GM18867 (cell line): Measurements from ENCODE around the gene WDR82.

Experiments
- ATAC-seq: cut with Tn5 transposase; IDR thresholded peaks from one replicate; pipeline ENCODE4 v1.9.1; 2021; ENCODE audit warnings: mild to moderate bottlenecking, moderate library complexity; ENCODE audit not compliant: unreplicated experiment

WDR82 gene

GRCh38 chr3:52259448-52259847, 19.0 kb downstream of the WDR82 start:
- no peak for ATAC-seq

GRCh38 chr3:52259035-52259434, 19.4 kb downstream of the WDR82 start:
- no peak for ATAC-seq

DNA sequence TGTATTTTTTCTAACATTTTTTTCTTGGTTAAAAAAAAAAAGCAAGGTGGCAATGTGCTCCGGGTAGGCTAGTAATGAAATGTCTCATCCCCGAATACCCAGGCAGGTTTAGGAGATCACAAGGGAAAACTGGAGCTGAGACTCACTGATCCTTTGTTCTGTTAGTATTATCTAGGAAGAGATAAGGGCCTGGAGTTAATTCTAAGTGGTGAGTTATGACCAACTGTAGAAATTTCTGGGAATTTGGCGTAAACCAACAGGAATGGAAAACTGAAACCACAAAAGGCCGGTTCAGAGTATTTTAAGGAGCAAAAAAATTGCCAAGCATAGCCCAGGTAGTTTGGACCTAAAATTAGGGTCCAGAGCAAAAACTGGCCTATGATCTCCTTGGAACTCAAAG, 20.5 kb downstream of the WDR82 start:
- no peak for ATAC-seq

GRCh38 chr3:52256622-52257021, 21.8 kb downstream of the WDR82 start:
- no peak for ATAC-seq

DNA sequence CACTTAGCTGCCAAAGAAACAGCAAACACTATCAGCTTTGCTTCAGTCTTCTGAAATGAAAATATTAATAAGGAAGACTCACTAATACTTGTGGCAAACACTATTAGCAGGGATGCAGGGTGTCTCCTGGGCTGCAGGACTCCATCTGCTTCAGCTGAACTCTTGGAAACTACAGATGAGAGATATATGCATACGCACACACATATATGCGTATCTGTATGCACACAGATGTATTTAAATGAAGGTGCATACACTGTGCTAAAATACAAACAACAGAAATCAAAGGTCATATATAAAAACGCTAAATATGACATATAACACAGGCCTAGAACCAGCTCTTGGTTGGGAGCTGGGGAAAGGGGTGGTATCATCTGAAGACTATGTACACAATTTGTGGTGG, 22.3 kb downstream of the WDR82 start:
- no peak for ATAC-seq

GRCh38 chr3:52254608-52255007, 23.8 kb downstream of the WDR82 start:
- ATAC-seq, result no peak

DNA sequence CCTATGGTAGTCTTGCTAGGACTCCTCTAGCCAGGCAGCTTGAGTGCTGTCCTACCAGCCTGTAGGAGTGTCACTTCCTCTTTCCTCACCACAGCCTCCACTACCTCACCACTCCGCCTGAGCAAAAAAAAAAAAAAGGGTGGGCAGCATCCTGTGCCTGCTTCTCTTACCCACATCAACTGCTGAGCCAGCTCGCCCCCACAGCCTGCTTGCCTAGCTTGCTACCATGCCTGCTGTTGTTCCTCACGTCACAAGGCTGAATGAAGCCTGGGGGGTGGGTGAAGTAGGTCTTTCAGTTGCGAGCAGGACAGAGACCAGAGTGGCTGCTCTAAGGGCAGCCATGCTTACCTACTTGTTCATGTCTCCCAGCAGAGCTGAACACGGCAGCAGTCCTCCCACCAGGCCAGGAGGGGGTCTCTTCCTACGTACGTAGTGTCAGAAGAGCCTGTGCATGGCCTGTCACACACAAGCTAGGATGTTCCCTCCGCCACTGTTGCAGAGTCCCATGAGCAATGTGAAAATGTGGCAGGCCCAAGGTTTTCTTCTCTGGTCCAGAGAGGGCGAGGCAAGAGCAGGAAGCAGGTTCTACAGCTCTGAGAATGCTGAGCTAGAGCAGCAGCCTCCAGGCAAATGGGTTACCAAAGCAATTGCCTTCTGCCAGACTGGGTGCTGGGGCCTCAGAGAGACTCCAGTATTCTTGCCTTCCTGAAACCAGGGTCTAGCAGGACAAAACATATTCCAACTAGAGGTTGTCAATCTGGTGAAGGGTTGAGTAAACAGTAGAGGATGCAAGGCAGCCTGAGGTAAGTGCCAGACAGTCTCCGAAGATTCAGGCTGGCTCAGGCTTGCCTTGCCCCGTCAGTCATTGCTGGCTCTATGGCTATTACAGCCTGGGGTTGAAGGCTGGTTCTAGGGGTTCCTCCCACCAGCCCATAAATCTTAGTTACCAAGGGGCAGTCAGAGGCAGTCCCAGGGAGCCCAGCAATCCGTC, 24.8 kb downstream of the WDR82 start:
- peak; percentile 91 for ATAC-seq

DNA sequence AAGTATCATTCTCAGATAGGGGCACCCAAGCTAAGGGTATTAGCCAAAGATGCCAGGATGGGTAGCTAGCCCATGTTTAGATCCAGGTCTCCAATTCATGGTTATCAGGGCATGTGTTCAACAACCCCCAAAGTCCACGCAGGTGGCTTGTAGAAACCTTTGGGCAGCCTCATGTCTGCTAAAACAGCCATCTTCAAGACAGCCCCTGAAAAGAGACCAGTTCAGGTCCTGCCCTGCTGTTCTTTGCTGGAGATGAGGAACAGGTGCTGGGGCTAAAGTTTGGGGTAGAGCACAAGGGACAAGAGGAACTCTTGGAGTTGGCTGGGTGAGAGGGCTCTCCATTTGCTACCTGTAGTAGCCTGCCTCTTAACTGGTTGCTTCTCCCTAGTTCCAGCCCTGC, 28.3 kb downstream of the WDR82 start:
- ATAC-seq, result no peak

DNA sequence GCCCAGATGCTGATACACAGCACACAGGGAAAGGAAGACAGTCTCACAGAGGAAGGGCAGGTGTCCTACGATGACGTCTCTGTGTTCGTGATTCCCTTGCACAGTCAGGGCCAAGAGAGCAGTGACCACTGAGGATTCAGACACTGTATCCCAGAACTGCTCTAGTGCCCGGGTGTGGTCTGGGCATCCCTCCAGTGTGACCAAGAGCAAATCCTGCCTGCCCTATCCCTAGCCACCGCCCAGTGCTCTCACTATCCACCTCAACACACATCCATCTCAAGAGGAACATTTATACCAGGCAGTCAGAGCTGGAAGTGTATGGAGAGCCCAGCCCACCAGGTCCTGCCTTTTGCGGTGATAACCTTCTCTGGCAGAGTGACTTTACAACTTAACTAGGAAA, 28.8 kb downstream of the WDR82 start:
- no peak for ATAC-seq

DNA sequence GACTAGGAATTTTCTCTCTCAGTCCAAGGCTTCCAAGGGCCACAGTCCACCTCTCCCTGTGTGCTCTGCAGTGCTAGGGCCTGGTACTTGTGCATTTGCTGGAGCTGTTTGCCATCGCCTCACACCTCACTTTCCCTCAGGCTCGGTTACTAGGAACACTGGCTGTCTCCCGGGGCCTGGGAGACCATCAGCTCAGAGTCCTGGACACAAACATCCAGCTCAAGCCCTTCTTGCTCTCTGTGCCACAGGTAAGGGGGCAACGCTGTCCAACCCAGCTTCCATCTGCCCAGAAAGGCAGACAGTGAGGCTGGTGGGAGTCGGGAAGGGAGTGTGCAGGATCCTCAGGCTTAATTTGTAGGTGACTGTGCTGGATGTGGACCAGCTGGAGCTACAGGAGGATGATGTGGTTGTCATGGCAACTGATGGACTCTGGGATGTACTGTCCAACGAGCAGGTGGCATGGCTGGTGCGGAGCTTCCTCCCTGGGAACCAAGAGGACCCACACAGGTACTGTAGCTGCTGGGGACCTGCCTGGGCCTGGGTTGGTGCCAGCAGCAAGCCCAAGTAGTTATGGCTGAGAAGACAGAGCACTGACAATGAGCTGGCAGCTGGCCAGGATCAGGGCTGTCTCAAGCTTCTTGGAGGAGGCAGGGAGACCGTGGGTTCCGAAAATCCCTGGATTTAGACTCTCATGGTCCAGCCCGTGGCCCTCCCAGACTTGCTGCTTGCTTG, 29.5 kb downstream of the WDR82 start:
- no peak for ATAC-seq

DNA sequence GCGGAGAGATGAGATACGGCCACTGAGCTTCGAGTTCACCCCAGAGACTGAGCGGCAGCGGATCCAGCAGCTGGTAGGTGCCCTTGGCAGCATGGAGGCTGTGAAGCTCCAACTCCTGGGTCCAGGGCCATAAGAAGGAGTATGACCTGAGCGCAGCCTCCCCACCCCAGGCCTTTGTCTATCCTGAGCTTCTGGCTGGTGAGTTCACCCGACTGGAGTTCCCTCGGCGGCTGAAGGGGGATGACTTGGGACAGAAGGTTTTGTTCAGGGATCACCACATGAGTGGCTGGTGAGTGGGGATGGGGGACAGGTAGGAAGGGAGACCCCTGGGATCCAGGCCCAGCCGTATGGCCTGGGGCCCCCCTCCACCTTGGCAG, 30.3 kb downstream of the WDR82 start:
- no peak for ATAC-seq

DNA sequence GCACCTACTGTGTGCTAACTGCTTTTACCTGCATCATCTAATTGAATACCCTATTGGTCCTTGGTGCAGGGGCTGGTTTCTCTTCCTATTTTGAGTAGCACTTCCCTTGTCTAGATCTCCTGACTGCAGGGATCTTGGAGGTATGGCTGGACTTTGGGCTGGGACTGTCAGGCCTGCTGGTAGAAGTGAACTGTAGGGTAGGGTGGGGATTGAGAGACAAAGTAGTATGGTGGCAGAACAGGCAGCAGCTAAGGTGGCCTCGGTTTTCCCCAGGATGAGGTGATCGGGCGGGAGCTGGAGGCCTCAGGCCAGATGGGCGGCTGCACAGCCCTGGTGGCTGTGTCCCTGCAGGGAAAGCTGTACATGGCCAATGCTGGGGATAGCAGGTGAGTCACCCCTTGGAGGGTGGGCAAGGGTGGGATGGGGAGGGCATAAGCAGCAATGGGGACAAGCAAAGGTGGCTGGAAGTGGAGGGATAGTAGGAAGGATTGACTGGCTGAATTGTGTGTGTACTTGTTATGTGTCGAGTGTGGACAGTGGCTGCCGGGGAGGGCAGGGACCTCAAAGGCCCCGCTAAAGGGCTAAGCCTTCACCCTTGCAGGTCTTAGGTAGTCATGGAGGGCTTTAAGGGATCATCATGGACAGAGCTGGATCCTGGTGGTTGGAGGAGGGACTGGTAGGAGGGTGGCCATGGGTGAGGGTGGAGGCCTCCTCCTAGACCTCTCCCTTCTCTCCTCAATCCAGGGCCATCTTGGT, 30.9 kb downstream of the WDR82 start:
- ATAC-seq, result no peak

DNA sequence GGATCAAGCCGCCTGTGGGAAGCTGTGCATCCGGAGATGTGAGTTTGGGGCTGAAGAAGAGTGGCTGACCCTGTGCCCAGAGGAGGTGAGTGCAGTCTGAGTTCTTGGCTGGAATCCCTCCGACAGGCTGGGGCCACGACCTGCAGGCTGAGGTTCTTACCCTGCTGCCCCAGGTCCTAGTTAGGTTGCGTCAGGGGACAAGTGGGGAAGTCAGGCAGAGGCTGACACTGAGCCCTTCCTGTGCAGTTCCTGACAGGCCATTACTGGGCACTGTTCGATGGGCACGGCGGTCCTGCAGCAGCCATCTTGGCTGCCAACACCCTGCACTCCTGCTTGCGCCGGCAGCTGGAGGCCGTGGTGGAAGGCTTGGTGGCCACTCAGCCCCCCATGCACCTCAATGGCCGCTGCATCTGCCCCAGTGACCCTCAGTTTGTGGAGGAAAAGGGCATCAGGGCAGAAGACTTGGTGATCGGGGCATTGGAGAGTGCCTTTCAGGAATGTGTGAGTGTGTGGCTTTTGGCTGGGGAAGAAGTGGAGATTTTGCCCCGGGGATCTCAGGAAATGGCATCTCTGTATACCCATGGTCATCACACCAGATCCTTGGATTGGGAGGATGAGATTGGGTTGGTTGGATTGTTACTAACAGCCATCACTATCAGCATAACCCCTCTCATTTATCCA, 31.6 kb downstream of the WDR82 start:
- no peak for ATAC-seq

DNA sequence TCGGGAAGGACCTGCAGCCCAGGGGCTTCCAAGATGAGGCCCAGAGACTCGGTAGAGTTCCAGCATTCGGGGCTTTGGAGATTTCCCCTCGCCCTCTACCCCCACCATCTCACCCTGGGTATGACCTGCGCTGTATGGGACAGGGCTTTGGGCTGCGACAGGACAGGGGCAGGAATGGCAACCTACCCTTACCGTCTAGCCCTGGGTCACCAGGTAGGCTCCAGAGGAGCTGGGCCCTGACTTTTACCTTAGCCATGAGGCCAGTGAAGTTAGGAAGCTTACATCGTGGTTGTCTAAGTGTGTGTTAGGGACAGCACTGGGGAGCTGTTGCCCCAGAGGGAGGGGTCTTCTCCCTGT, 32.2 kb downstream of the WDR82 start:
- ATAC-seq, result peak; percentile 6

- ATAC-seq, result peak; percentile 32
Measured at GRCh38 chr3:52245322-52246263, 32.9 kb downstream of the WDR82 start, which contains the start of gene PPM1M. PPM1M (plus strand) TSS chr3:52245759; CDS start chr3:52245825, 66 bp downstream.

- no peak for ATAC-seq
Measured at GRCh38 chr3:52243791-52244628, 34.4 kb downstream of the WDR82 start.

DNA sequence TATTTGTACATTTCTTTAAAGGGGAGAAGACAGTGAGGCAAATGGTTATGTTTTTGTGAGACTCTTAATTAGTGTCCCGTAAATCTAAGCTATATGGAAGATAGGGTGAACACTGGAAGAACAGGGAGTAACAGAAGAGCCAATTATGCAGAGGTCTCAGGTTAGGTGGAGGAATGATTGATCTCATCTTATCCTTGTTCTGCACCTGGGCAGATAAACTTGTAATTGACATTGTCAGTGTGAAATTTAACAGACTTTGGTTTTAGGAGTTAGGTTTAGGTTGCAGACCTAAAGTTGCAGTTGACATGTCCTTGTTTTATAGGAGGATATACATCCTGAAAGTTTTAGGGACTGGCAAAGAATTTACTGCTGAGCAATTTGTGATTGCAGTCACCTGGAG, 36.4 kb downstream of the WDR82 start:
- ATAC-seq, result no peak

DNA sequence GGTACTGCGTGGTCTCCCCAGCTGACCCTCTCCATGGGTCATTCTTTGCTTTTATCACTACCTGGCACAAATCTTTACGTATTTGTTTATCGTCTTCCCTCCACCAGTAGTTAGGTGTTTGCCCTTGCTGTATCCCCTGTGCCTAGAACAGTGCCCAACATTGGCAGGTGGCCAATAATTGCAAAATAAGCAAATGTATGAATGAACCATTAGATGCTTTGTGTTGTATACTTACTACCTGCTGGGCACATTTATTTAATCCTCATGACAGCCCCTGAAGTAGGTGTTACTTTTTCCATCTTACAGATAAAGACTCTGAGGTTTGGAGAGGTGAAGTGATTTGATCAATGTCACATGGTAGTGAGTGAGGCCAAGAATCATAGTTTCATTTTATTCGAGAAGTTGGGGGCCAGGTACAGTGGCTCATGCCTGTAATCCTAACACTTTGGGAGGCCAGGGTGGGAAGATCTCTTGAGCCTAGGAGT, 37.5 kb downstream of the WDR82 start:
- ATAC-seq, result no peak
